GM18511 (cell line): ENCODE data around the gene SRRM4.

ENCODE experiments used
- ATAC-seq: cut with Tn5 transposase; IDR thresholded peaks from one replicate; pipeline ENCODE4 v1.9.1; 2021; ENCODE audit warnings: mild to moderate bottlenecking, moderate library complexity; ENCODE audit not compliant: unreplicated experiment

Gene SRRM4

GRCh38 chr12:119157978-119158377 lies 176.6 kb downstream of the SRRM4 start:
- ATAC-seq = no peak

- no peak for ATAC-seq
Measured at GRCh38 chr12:119158402-119158801, 177.1 kb downstream of the SRRM4 start.

DNA sequence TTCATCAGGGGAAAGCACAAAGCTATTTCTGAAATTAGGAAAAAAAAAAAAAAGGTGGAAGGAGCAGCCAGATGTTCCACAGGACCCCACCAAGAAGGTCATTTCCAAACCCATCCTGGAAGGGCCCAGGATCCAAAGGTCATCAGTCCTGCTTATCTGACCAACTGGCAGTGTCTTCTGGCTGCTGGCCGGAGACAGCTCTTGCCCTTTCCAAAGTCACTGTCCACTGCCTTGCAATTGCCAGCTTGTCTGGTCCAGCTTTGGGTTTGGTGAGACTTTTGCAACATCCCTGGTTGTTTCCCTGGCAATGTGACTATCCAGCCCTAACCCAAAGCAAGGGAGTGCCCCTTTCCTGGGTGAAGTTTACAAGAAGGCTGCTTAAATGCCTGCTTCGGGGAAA lies 178.5 kb downstream of the SRRM4 start:
- ATAC-seq = no peak

- no peak for ATAC-seq
Measured at GRCh38 chr12:119167902-119168301, 186.6 kb downstream of the SRRM4 start.

DNA sequence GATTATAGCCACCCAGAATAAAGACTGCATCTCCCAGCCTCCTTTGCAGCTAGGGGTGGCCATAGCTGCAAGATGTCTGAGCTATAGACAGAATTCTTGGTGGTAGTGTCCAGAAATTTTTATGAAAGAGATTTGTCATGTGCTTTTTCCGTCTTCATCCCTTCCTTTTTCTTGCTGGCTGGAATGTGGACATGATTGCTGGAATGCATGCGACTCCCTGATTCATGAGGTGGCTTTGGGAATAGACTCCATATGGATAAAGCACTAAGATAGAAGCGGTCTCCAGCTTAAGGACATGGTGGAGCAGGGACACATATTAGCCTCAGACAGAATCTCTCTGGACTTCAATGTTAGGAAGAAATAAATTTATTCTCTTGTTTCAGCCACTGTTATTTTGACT lies 187.4 kb downstream of the SRRM4 start:
- ATAC-seq = no peak

DNA sequence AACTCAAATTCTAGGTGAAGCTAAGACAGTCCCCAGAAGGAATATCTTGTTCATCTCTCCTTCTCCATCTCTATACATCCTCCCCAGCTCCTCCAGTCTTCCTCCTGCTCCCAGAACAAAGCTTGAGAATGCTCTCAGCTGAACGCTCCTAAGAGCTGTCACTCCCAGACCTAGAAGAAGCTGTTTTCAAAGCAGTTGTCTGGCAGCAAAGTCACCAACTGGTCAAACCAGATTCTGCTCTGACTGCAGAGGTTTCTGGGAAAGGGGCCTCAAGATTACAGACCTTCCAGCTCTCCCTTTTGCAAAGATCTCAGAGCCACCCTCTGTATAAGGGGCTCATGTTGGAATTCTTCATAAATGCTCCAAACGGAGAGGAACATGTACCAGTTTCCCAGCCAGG lies 187.8 kb downstream of the SRRM4 start:
- ATAC-seq = no peak

DNA sequence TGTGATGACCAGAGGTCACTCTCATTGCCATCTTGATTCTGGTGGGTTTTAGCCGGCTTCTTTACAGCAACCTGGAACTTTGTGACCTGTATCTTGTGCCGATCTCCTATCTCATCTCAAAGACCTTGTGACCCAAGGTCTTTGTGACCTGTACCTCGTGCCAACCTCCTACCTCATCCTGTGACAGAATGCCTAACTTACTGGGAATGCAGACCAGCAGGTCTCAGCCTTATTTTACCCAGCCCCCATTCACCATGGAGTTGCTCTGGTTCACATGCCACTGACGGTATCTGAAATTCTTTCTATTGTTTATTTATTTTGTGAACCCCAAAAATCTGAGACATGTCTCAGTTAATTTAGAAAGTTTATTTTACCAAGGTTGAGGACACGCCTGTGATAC lies 189.9 kb downstream of the SRRM4 start:
- no peak for ATAC-seq

DNA sequence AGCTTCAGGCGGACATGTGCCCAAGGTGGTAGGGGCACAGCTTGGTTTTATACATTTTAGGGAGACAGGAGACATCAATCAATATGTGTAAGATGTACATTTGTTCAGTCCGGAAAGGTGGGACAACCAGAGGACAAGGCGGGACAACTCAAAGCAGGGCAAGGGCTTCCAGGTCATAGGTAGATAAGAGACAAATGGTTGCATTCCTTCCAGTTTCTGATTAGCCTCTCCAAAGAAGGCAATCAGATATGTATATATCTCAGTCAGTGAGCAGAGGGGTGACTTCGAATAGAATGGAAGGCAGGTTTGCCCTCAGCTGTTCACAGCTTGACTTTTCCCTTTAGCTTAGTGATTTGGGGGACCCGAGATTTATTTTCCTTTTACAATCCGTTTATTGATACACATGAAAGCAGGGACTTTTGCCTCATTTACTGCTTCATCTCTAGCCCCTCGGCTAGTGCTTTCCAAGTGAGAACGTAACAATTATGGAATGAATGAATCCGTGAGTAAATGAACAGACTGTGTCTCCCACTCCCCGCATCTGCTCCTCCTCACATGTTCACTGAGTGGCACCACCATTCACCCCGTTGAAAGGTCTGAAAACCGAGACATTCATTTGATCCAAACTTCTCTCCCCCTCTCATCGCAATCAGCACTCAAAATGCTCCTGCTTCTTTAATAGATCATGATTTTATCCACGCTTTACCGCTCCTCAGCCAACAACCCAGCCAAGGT lies 190.5 kb downstream of the SRRM4 start:
- ATAC-seq = no peak

DNA sequence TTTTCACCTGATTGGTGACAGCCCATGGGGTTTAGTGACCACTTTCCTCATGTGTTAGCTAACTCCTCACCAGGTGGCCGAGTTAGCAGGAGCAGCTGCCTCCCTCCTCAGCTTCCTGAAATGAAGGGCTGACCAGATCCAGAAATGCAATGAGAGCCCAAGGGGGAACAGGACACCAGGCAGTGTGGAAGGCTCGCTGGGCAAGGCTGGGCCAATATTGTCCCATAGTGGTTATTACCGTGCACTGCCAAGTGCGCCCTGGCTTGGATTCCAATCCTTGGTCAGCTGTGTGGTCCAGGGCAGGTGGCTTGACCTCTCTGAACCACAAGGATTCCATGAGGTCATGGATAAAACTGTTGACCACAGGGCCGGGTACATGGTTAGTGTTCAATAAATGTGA lies 193.7 kb downstream of the SRRM4 start:
- no peak for ATAC-seq

DNA sequence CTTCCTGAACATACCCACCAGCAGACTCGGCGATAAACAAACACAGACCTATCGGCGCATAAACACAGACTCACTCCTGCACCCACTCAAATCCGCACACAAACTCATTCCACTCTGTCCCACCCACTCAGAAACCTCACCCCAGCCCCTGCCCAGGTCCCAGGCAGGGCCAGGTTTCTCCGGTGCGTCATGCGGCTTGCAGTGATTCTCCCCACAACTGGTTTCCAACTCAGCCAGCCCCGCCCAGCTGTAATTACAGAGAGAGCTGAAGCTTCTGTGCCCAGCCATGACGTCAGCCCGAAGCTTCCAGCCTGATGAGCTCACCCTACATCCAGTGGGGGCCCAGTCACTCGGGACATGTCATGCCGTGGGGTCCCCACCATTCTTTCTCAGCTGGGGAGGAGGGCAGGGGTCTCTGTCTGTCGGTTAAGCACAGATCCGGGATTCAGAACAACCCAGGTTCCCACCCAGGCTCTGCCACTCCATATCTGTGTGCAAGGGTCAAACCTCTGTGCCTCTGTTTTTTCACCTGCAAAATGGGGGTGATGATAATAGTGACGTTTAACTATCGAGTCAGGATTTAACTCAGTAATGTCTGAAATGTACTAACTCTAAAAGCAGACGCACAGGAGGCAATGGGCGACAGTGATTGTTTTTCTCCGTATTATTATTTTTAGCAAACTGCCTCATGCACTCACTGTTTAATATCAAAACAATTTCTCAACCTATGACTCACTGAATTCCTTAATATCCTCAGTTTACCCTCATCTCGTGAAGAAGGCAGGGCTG lies 195.1 kb downstream of the SRRM4 start:
- no peak for ATAC-seq

GRCh38 chr12:119177056-119177325 lies 195.7 kb downstream of the SRRM4 start:
- no peak for ATAC-seq

DNA sequence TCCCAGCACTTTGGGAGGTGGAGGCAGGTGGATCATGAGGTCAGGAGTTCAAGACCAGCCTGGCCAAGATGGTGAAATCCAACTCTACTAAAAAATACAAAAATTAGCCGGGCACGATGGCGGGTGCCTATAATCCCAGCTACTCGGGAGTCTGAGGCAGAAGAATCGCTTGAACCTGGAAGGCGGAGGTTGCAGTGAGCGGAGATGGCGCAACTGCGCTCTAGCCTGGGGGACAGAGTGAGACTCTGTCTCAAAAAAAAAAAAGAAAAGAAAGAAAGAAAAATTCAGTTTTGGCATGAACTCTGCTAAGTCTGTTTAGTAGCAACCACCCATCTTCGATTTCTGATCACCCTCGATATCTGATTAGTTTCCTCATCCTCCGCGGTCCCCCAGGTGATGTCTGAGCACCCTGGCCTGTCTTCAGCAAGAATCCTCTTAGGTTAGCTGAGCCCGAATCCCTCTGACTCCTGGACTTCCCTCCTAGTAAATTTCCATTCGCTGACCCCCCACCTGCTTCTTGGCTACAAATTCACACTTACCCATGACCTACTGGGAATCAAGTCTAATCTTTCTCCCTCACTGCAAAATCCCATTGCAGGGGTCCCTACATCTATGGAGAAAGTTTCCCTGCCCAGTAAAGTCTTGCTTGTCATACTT lies 196.5 kb downstream of the SRRM4 start:
- no peak for ATAC-seq

- ATAC-seq = no peak
Measured at GRCh38 chr12:119178544-119179334, 197.4 kb downstream of the SRRM4 start, which contains the start of gene HSPB8. Gene HSPB8, plus strand, starts transcription at chr12:119178931. Its CDS starts 382 bp downstream, at chr12:119179313.

DNA sequence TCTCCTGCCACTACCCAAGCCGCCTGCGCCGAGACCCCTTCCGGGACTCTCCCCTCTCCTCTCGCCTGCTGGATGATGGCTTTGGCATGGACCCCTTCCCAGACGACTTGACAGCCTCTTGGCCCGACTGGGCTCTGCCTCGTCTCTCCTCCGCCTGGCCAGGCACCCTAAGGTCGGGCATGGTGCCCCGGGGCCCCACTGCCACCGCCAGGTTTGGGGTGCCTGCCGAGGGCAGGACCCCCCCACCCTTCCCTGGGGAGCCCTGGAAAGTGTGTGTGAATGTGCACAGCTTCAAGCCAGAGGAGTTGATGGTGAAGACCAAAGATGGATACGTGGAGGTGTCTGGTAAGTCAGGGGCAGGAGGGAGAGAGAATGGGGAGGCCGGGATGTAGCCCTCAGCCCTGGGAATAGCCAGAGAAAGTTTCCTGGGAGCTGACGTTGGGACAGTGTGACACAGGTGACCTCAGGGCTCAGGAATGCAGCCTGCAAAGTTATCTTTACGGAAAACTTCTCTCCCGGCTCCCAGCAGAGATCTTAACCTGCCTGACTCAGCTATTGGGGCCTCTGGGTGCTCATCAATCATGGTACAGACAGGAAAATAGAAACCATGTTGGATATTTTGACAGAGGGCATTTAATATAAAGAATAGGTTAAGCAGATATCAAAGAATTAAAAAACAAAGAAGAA lies 198.1 kb downstream of the SRRM4 start:
- ATAC-seq = no peak

DNA sequence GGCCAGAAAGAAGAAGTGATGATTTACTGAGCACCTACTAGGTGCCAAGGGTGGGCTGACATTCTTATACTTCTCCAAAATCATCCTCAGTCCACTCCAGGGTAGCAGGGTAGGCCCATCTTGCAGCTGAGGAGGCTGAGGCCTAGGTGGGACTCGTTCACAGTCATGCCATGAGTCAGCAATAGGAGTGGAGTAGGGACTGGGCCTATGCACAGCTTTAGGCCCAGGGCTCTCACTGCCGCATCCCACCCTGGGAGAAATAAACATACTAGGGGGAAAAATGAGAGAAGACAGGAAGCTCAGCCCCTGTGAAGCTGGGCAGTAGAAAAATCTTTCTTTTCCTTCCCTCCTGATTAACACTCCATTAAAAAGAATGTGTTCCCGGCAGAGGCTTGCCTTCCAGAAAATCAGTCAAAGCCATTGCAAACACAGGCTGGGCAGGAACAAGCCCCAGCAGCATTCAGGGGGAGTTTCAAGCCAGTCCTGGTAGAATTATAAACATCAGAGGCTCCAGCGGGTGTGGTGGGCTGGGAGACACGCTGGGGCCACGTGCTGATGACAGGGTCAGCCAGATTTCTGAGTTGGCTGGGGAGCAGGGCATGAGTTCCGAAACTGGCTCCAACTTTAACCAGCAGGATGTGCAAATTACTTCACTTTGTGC lies 199.2 kb downstream of the SRRM4 start:
- ATAC-seq = no peak

DNA sequence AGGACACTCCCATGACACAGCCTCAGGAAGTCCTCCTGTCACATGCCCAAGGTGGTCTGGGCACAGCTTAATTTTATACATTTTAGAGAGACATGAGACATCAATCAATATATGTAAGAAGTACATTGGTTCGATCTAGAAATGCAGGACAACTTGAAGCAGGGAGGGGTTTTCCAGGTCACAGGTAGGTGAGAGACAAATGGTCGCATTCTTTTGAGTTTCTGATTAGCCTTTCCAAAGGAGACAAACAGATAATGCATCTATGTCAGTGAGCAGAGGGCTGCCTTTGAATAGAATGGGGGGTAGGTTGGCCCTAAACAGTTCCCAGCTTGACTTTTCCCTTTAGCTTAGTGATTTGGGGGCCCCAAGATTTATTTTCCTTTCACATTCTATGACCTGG lies 199.9 kb downstream of the SRRM4 start:
- ATAC-seq = no peak

DNA sequence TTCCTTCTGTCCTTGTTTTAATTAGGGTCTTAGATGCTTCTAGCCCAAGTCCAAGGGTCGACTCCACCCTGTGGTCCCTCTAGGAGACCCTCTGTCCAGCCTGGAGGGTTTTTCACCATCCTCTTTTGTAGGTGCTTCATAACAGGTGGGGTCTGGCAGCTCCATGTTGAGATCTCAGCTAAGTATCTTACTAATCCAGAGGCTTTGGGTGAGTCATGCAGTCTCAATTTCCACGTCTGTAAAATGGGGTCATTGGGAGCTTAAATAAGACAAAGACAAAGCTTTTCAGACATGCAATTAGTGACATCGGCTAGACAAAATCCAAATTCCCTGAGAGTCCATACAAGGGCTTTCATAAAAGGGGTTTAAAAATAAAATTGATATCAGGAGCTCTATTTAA lies 200.6 kb downstream of the SRRM4 start:
- ATAC-seq = no peak

DNA sequence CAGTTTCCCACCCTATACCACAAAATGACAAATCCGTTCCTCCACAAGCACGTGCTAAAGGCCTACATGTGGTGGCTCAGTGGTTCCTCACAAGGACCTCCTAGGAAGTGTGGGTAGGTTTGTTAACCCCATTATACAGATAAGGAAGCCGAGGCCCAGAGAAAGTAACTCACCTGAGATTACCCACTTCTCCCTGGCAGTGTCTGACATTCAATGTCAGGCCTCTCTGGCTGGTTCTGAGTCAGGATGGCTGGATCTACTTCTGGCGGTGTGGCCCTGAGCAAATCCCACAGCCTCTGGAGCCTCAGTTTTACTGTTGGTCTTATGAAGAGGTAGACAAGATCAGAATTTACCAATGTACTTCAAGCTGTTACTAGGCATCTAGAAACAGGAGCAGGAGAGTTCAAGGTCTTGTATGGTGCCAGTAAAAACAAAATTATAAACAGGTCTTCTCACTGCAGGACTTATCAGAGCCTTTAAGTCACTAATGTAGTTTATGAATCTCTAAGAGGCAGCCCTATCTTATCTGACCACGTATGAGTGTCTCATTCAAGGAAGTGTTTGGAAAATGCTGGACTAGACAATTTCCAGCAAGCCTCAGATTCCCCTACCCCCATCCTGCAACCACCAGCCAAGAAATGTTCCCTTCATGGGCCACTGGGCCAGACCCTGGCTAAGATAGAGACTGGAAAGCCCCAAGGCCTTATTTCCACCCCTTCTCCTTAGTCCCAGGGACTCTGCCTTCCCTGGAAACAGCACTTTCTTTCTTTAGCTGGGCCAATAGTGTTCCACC lies 201.6 kb downstream of the SRRM4 start:
- no peak for ATAC-seq

- ATAC-seq = no peak
Measured at GRCh38 chr12:119183942-119184695, 202.8 kb downstream of the SRRM4 start.
